Iris pigment epithelial cell (primary cell): ENCODE results near the gene MAST3.
A peak's percentile ranks its signal among the peaks of the same experiment; 100 is the strongest.

Experiments
- DNase-seq: peaks from one replicate; pipeline ENCODE4 v3.0.0-alpha.2; 2011; ENCODE audit warnings: low read depth

The MAST3 gene

DNA sequence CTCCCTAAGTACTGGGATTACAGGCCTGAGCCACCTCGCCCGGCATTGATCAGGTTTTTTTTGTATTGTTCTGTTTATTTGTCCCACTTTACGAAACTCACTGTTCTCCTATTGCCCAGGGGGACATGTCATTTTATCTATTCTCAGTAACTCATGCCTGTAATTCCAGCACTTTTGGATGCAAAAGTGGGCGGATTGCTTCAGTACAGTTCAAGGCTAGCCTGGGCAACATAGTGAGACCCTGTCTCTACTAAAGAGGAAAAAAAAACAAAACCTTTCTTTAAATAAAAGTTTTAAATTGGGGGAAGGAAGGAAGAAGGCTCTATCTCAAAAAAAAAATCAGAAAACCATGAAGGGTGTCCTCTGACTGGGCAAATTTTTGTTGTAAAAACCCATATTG, 92.7 kb downstream of the MAST3 start:
- no peak for DNase-seq

DNA sequence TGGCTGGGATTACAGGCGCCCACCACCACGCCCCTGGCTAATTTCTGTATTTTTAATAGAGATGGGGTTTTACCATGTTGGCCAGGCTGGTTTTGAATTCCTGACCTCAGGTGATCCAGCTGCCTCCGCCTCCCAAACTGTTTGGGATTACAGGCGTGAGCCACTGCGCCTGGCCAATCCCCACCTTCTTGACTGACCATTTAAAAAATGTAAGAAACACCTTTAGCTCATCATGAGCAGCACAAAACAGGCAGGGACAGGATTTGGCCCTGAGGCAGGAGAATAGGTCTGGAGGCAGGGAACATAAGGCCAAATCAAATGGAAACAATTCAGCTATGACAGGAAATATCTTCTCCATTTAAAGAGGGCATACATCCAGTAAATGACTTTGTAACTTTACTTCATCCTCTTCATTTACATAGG, 94.1 kb downstream of the MAST3 start:
- DNase-seq = no peak

- DNase-seq = peak; percentile 100
These were observed 95.3 kb downstream of the MAST3 start, which contains the start of gene MPV17L2 for GRCh38 chr19:18192673-18193387. Gene MPV17L2, plus strand, starts transcription at chr19:18193218. Its CDS starts 64 bp downstream, at chr19:18193282.

- no peak for DNase-seq
These were observed 96.0 kb downstream of the MAST3 start for GRCh38 chr19:18193388-18194180.

- no peak for DNase-seq
These were observed 96.6 kb downstream of the MAST3 start for GRCh38 chr19:18194181-18194530.

GRCh38 chr19:18194554-18195238, 97.1 kb downstream of the MAST3 start:
- no peak for DNase-seq

DNA sequence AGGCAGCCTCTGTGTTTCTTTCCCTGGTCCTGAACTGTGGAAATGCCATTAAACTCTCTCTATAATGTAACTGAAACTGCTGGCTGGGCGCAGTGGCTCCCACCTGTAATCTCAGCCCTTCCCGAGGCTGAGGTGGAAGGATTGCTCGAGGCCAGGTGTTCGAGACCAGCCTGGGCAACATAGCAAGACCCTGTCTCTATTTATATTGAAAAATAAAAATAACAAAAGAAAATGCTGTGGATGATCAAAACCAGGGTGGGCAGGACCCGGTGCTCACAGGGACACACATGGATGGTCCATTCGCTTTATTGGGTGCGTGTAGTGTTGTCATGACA, 98.9 kb downstream of the MAST3 start:
- no peak for DNase-seq

DNA sequence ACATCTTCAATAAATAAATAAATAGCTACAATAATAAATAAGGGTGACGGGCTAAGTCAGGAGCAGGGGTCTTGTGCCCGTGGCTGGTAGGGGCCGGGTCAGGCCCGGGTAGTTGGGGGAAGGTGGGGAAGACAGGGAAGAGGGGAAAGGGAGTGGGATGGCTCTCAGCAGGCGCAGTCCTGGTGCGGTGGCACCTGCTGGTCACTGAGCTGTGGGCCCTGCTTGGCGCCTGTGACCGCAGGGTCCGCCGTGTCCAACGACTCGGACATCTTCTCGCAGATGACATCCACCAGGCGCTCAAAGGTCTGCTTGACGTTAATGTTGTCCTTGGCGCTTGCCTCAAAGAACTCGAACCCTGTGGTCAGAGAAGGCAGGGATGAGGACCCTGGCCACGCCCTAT, 99.7 kb downstream of the MAST3 start:
- DNase-seq = no peak

GRCh38 chr19:18197941-18198340, 100.4 kb downstream of the MAST3 start:
- DNase-seq = no peak

- DNase-seq = no peak
These were observed 100.8 kb downstream of the MAST3 start for GRCh38 chr19:18198374-18198773.
